Measurements from ENCODE around the gene ZXDC. TPM values are rescaled to one million over a fixed set of nuclear protein-coding genes. Genes with fewer than 3 reads are reported as not detected.

ZXDC gene
- total and polyA plus RNA-seq, 2 donors (not counting 1 experiment from before 2014, with no cell fraction given): 38.9 to 70.9 TPM

DNA sequence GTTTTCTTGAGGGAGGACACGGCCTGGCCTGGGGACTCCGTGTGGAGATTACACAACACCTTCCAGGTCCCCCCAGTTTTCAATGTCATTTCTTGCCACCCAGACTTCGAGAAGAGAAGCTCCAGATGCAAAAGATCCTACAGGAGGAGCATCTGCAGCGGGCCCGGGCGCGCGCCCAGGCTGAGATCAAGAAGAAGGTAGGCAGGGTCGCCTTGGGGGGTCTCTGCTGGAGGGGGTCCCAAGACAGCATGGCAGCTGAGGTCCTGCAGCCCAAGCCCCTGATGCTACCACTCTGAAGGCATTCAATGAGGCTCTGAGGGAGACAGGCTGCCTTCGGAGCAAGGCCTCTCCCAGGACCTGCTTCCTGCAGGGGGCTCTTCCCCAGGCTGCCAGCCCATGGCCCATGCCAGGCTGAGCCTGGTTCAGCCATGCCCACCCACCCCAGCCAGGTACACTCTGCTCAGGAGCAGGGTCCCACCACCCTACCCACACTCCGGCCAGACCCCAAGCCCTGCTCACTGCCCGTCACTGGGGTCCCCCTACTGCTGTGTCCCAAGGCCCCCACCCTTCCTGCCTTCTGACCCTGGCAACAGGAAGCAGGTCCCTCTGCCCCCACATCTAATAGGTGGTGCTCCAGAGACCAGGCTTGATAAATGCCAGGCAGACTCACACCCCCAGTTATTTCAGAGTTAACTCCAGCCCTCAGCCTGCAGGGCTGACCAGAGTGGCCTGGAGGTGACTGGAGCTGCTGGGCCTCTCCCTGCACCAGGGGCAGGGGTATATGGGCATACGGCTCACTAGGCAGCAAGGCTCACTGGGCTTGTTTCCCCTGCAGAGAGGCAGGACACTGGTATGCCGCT is 40.0 kb downstream of the ZXDC start:
- no peak overlapping the region for H3K27ac Mint-ChIP-seq
- H3K27me3 ChIP-seq (replicated peaks in 1 of 4; ENCODE audit: control extremely low read depth in 1 of 4, control insufficient read depth in 3 of 4, insufficient read depth in 4 of 4, low read length in 3 of 4): no peaks in the 10 kb centered on the region
- H3K9ac ChIP-seq (ENCODE audit: low read length): no peak overlapping the region
- H3K4me3 Mint-ChIP-seq: no peak overlapping the region
- no peaks in the 10 kb centered on the region for H3K4me1 Mint-ChIP-seq
- peaks cover 0 to 4% (median 0%) of the 10 kb centered on the region in 3 donors for H3K9me3 ChIP-seq (ENCODE audit: control extremely low read depth in 1 of 3, control insufficient read depth in 2 of 3, insufficient read depth in 1 of 3, low read length in 2 of 3)
- no peaks in the 10 kb centered on the region for H3K4me1 ChIP-seq (ENCODE audit: control insufficient read depth in 2 of 2, insufficient read depth in 2 of 2, low read length in 2 of 2)
- no peaks in the 10 kb centered on the region for H3K79me2 ChIP-seq (ENCODE audit: control insufficient read depth, insufficient read depth, low read length)
- H3K27ac ChIP-seq (ENCODE audit: low read length in 2 of 2): no peak overlapping the region
- no peaks in the 10 kb centered on the region for H4K20me1 ChIP-seq (ENCODE audit: control insufficient read depth, insufficient read depth, low read length, poor library complexity, severe bottlenecking)
- no peaks in the 10 kb centered on the region for H3K27me3 Mint-ChIP-seq
- ChIA-PET POLR2A (no interaction called here), CTCF (interaction anchor here (0.5 kb wide), 1 partner anchor 49 kb away, joined by 3 read pairs; no protein-coding TSS in a partner anchor)
- no peak overlapping the region for H2AFZ ChIP-seq (ENCODE audit: insufficient read depth, low read depth, low read length, poor library complexity, severe bottlenecking)
- WGBS (ENCODE audit: insufficient coverage): 98% methylated on average over 13 of the region's 14 CpGs
- ATAC-seq (ENCODE audit: low read depth) (no peak), DNase-seq (no peak)
- H3K4me2 ChIP-seq (replicated peaks; ENCODE audit: low read depth, low read length, poor library complexity, severe bottlenecking): no peak overlapping the region
- no peaks in the 10 kb centered on the region for H3K9me3 Mint-ChIP-seq (ENCODE audit: insufficient read depth)
- no peak for TF ChIP-seq EZH2 (IDR thresholded peaks at IDR 0.05; ENCODE audit: borderline replicate concordance, insufficient read depth, low read depth, low read length, poor library complexity, severe bottlenecking)
- TF ChIP-seq, protein P1, sequence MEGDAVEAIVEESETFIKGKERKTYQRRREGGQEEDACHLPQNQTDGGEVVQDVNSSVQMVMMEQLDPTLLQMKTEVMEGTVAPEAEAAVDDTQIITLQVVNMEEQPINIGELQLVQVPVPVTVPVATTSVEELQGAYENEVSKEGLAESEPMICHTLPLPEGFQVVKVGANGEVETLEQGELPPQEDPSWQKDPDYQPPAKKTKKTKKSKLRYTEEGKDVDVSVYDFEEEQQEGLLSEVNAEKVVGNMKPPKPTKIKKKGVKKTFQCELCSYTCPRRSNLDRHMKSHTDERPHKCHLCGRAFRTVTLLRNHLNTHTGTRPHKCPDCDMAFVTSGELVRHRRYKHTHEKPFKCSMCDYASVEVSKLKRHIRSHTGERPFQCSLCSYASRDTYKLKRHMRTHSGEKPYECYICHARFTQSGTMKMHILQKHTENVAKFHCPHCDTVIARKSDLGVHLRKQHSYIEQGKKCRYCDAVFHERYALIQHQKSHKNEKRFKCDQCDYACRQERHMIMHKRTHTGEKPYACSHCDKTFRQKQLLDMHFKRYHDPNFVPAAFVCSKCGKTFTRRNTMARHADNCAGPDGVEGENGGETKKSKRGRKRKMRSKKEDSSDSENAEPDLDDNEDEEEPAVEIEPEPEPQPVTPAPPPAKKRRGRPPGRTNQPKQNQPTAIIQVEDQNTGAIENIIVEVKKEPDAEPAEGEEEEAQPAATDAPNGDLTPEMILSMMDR (IDR thresholded peaks at IDR 0.05): no peak
- peaks cover 0 to 32% of the 10 kb centered on the region in 2 experiments for H3K36me3 ChIP-seq (replicated peaks in 1 of 2; ENCODE audit: control extremely low read depth in 1 of 2, control insufficient read depth in 1 of 2, extremely low read depth in 1 of 2, insufficient read depth in 2 of 2, low read length in 1 of 2)
- no peak overlapping the region for H3K4me3 ChIP-seq (ENCODE audit: control extremely low read depth in 1 of 5, extremely low read depth in 1 of 5, insufficient read depth in 1 of 5, low read depth in 2 of 5, low read length in 4 of 5)
- intact Hi-C loops (cut with micrococcal nuclease): no loop called here

DNA sequence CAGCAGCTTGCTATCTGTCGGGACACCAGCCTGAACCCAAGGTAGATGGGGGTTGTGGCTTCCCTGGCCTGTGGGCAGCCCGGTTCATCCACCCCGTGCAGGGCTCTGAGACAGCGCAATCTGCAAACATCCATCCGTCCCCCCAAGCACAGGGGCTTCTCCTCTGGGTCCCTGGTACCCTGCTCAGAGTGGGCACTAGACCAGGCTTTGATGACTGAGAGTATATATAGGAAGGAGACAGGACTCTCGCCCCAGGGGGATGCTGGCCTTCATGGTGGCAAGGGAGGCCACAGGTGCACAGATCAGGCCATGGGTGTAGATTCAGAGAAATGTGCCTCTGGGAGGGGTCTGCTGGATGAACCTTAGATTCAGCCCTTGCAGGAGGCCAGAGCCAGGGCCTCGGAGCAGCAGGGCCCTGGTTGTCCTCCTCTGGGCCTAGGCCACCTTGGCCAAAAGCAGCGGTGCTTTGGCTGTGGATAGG is 40.7 kb downstream of the ZXDC start:
- H3K4me1 Mint-ChIP-seq: no peaks in the 10 kb centered on the region
- ChIA-PET CTCF (no interaction called here), POLR2A (no interaction called here)
- no peaks in the 10 kb centered on the region for H3K9me3 Mint-ChIP-seq (ENCODE audit: insufficient read depth)
- ATAC-seq (ENCODE audit: low read depth): no peak
- Histone ChIP-seq H3K4me3 (ENCODE audit: control extremely low read depth in 1 of 5, extremely low read depth in 1 of 5, insufficient read depth in 1 of 5, low read depth in 2 of 5, low read length in 4 of 5) (no peak overlapping the region), H3K9ac (ENCODE audit: low read length) (no peak overlapping the region), H3K27me3 (replicated peaks in 1 of 4; ENCODE audit: control extremely low read depth in 1 of 4, control insufficient read depth in 3 of 4, insufficient read depth in 4 of 4, low read length in 3 of 4) (no peaks in the 10 kb centered on the region), H4K20me1 (ENCODE audit: control insufficient read depth, insufficient read depth, low read length, poor library complexity, severe bottlenecking) (no peaks in the 10 kb centered on the region), H3K4me2 (replicated peaks; ENCODE audit: low read depth, low read length, poor library complexity, severe bottlenecking) (no peak overlapping the region), H3K27ac (ENCODE audit: low read length in 2 of 2) (no peak overlapping the region), H3K79me2 (ENCODE audit: control insufficient read depth, insufficient read depth, low read length) (no peaks in the 10 kb centered on the region), H3K36me3 (replicated peaks in 1 of 2; ENCODE audit: control extremely low read depth in 1 of 2, control insufficient read depth in 1 of 2, extremely low read depth in 1 of 2, insufficient read depth in 2 of 2, low read length in 1 of 2) (peaks cover 0 to 32% of the 10 kb centered on the region in 2 experiments), H3K9me3 (ENCODE audit: control extremely low read depth in 1 of 3, control insufficient read depth in 2 of 3, insufficient read depth in 1 of 3, low read length in 2 of 3) (peaks cover 0 to 4% (median 0%) of the 10 kb centered on the region in 3 donors), H2AFZ (ENCODE audit: insufficient read depth, low read depth, low read length, poor library complexity, severe bottlenecking) (no peak overlapping the region), H3K4me1 (ENCODE audit: control insufficient read depth in 2 of 2, insufficient read depth in 2 of 2, low read length in 2 of 2) (no peaks in the 10 kb centered on the region)
- TF ChIP-seq, protein P1 (IDR thresholded peaks at IDR 0.05): no peak
- TF ChIP-seq EZH2 (IDR thresholded peaks at IDR 0.05; ENCODE audit: borderline replicate concordance, insufficient read depth, low read depth, low read length, poor library complexity, severe bottlenecking): no peak
- DNase-seq: no peak
- intact Hi-C loops (cut with micrococcal nuclease): no loop called here
- H3K4me3 Mint-ChIP-seq: no peak overlapping the region
- H3K27me3 Mint-ChIP-seq: no peaks in the 10 kb centered on the region
- H3K27ac Mint-ChIP-seq: no peak overlapping the region
- 98% methylated on average over 6 of the region's 8 CpGs for WGBS (ENCODE audit: insufficient coverage)
